Psoas muscle (tissue), 8 donors: ENCODE results near the gene CCT7. TPM values are rescaled to one million over a fixed set of nuclear protein-coding genes. Genes with fewer than 3 reads are reported as not detected.

Experiments used
- ATAC-seq, 4 donors: fragments of 200-7000 bp; cut with Tn5 transposase; one replicate each; pipeline ENCODE4 v1.9.1; 2020; ENCODE audit warnings: moderate library complexity in 3 of 4, mild to moderate bottlenecking in 2 of 4
- DNase-seq, 2 donors: peaks; one replicate each; pipeline ENCODE4 v3.0.0-alpha.2; 2020
- H3K27ac ChIP-seq: fragments of 200-600 bp; one replicate; pipeline ENCODE4 v1.8.0; 2022
- H3K27me3 ChIP-seq, 3 donors: fragments of 200-600 bp in 1 of 3; one replicate each; pipeline versions ENCODE4 v1.6.1 to v1.8.0; 2013 to 2022; ENCODE audit warnings: low read length in 2 of 3, mild to moderate bottlenecking in 2 of 3, moderate library complexity in 1 of 3; ENCODE audit not compliant: insufficient read depth in 3 of 3
- H3K36me3 ChIP-seq, 2 donors: fragments of 200-600 bp in 1 of 2; one replicate each; pipeline versions ENCODE4 v1.6.1 to v1.8.0; 2013 to 2022; ENCODE audit warnings: low read depth in 1 of 2, mild to moderate bottlenecking in 1 of 2, moderate library complexity in 1 of 2; ENCODE audit not compliant: insufficient read depth in 1 of 2
- H3K4me1 ChIP-seq: fragments of 200-600 bp; one replicate; pipeline ENCODE4 v1.8.0; 2022
- H3K4me3 ChIP-seq: fragments of 200-600 bp; one replicate; pipeline ENCODE4 v1.8.0; 2022; ENCODE audit warnings: mild to moderate bottlenecking
- H3K9me3 ChIP-seq: fragments of 200-600 bp; one replicate; pipeline ENCODE4 v1.8.0; 2022
- CTCF ChIP-seq: fragments of 200-600 bp; IDR thresholded peaks from one replicate; pipeline ENCODE4 v1.8.0; 2022; ENCODE audit warnings: antibody characterized with exemption
- WGBS, 3 donors: extraction: QIAGEN DNeasy Blood & Tissue Kit; methylation state at CpG; one replicate each; pipeline versions ENCODE4 v1.1.6 to v1.1.7; 2013; 5-methylcytosine and 5-hydroxymethylcytosine counted together
- intact Hi-C, 2 donors: fragments of 100-400 bp; cut with DNase I; formaldehyde crosslinking; loops; one replicate each; pipeline versions ENCODE4 v1.11.0 to v1.14.2; 2022
- polyA plus RNA-seq, 3 donors: library from polyadenylated mRNA; stranded (reverse); fragments of 200-250 nt; gene quantifications; one replicate each; pipeline ENCODE4 v1.2.3, GENCODE V29; 2013
- total RNA-seq, 4 donors: library from RNA; stranded (reverse); fragmentation: NEBNext Ultra II Directional in 2 of 4; extraction: Animal tissue kit (Norgen Biotek cat#: 25700) in 2 of 4; gene quantifications; one replicate each; pipeline versions ENCODE4 v1.2.1 to v1.2.4, GENCODE V29; 2021 to 2023
- donor health status: healthy with polysubstance abuse.
- donor health status: DM: no; HTN: no; CAD: no; lungs with moderate emphysema.
- donor health status: Bipolar disorder and iron deficiency.
- donor health status: healthy.
- donor health status: DM: yes; HTN: yes; CAD: no.
- donor health status: DM: no; HTN: no; CAD: no.
- donor health status: DM: no; HTN: no; CAD: no.
- donor health status: DM: yes; HTN: yes; CAD: no.

The CCT7 gene
- total and polyA plus RNA-seq, 7 donors: 249 to 316 (median 275) TPM

GRCh38 chr2:73218298-73218697 lies 15.8 kb upstream of the CCT7 start:
- intact Hi-C loops: no loop called here
- peak; percentile 42 to 65 for DNase-seq
- Histone ChIP-seq H3K27ac (peak overlapping the region; percentile 54), H3K36me3 (peaks cover 0 to 42% of the 10 kb centered on the region in 2 donors), H3K4me1 (peaks cover 37% of the 10 kb centered on the region), H3K27me3 (no peaks in the 10 kb centered on the region), H3K9me3 (no peaks in the 10 kb centered on the region), H3K4me3 (no peak overlapping the region)
- peak; percentile 76 to 87 (median 83) for ATAC-seq
- no peak for TF ChIP-seq CTCF

GRCh38 chr2:73223821-73224220 lies 10.3 kb upstream of the CCT7 start:
- intact Hi-C loops: no loop called here
- no peak for DNase-seq
- Histone ChIP-seq H3K36me3 (peaks cover 3 to 97% of the 10 kb centered on the region in 2 donors), H3K9me3 (no peaks in the 10 kb centered on the region), H3K27ac (no peak overlapping the region), H3K4me3 (no peak overlapping the region), H3K27me3 (no peaks in the 10 kb centered on the region), H3K4me1 (peaks cover 3% of the 10 kb centered on the region)
- no peak for ATAC-seq
- TF ChIP-seq CTCF: no peak
- WGBS, 3 donors: 84 to 87% (median 86%) methylated on average over 4 of the region's 4 CpGs

GRCh38 chr2:73225513-73226360 lies 8.4 kb upstream of the CCT7 start:
- DNase-seq: no peak
- peak in 3 of 4 donors; percentile 18 to 38 (median 23) for ATAC-seq

GRCh38 chr2:73227086-73227485 lies 7.0 kb upstream of the CCT7 start:
- peaks cover 3 to 83% of the 10 kb centered on the region in 2 donors for H3K36me3 ChIP-seq
- intact Hi-C loops: no loop called here
- no peak for ATAC-seq

More at GRCh38 chr2:73225513-73226360, 8.4 kb upstream of the CCT7 start:
- Histone ChIP-seq H3K4me1 (no peaks in the 10 kb centered on the region), H3K4me3 (no peak overlapping the region), H3K27me3 (no peaks in the 10 kb centered on the region), H3K27ac (no peak overlapping the region), H3K36me3 (peaks cover 3 to 97% of the 10 kb centered on the region in 2 donors), H3K9me3 (no peaks in the 10 kb centered on the region)
- intact Hi-C loops: no loop called here
- WGBS, 3 donors: 56 to 70% (median 64%) methylated on average over 9 of the region's 9 CpGs
- TF ChIP-seq CTCF: no peak

More at GRCh38 chr2:73227086-73227485, 7.0 kb upstream of the CCT7 start:
- TF ChIP-seq CTCF: no peak
- no peak overlapping the region for H3K27ac ChIP-seq
- 78 to 96% (median 87%) methylated on average over 3 of the region's 3 CpGs for WGBS, 3 donors
- H3K4me1 ChIP-seq: no peaks in the 10 kb centered on the region
- no peak overlapping the region for H3K4me3 ChIP-seq
- H3K27me3 ChIP-seq: no peaks in the 10 kb centered on the region
- no peaks in the 10 kb centered on the region for H3K9me3 ChIP-seq
- no peak for DNase-seq
